ENCODE measurements around the gene UBXN7. TPM values are rescaled to one million over a fixed set of nuclear protein-coding genes. Genes with fewer than 3 reads are reported as not detected.

Gene UBXN7
- total and polyA plus RNA-seq, 2 of the 8 experiments (the other 6 are each of a cell fraction or from before 2014, with no cell fraction given): 18.5 to 109 TPM

DNA sequence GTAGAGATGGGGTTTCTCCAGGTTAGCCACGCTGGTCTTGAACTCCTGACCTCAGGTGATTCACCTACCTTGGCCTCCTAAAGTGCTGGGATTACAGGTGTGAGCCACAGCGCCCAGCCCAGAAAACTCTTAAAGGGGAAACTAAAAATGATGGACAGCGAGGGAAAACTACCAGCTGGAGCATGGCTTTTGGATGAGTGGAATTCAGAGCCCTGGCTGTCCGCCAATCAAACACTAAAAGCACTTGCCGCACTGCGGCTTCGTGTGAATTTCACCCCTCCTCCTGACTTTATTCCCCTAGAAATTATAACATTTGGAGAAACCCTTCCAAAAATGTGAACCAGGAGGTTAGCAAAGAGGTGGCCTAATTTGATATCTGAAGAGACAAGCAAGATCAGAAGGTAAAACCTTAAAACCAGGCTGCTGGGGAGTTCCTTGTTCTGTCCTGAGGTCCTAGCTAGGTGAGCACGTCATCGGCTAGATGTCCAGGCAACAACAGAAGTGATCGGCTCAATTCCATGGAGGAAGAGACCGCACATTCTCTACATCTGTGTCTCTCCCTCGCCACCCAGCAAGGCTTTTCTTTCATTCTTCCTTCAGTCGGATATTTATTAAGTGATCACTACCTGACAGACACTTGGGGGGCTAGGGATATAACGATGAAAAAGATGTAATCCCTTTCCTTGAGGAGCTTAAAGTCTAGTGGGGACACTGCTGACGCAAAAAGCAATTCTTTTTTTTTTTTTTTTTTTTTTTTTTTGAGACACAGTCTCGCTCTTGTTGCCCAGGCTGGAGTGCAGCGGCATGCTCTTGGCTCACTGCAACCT, 95.7 kb downstream of the UBXN7 start (continued):
- no peak for TF ChIP-seq NANOG (IDR thresholded peaks at IDR 0.05; ENCODE audit: insufficient read depth, low read depth, low read length, poor library complexity, severe bottlenecking)
- TF ChIP-seq POLR2AphosphoS5 (IDR thresholded peaks at IDR 0.05; ENCODE audit: low read depth, low read length): no peak
- TF ChIP-seq SP2 (IDR thresholded peaks at IDR 0.05; ENCODE audit: low read length): no peak
- no peak for TF ChIP-seq KDM4A (IDR thresholded peaks at IDR 0.05; ENCODE audit: low read depth, low read length, severe bottlenecking)
- no peak for TF ChIP-seq YY1 (IDR thresholded peaks at IDR 0.05; ENCODE audit: low read depth, low read length)

All from H1 (cell line).